ENCODE results near the gene SLC22A17. TPM values are rescaled to one million over a fixed set of nuclear protein-coding genes. Genes with fewer than 3 reads are reported as not detected.

The SLC22A17 gene
- total RNA-seq, 1 donor from 2014 or later = 12.1 TPM

DNA sequence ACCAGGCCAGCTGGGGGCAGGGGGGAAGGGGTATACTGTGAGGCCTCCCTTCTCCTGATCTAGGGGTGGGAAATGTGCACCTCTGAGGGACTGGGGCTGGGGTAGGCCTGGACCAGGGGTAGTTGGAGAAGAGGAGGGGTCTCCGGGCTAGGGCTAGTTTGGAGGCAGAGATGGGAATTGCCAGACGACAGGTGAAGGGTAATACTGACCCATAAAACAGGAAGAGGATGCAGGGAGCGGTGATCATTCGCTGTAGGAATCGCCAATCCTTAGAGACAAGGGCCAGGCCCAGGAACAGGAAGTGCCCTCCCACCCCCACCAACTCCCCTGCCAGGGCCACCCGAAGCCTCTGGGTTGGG lies 4.4 kb downstream of the SLC22A17 start:
- intact Hi-C loops (cut with DNase I) = no loop called here
- peak; percentile 20 for DNase-seq
- TF ChIP-seq, protein P1, sequence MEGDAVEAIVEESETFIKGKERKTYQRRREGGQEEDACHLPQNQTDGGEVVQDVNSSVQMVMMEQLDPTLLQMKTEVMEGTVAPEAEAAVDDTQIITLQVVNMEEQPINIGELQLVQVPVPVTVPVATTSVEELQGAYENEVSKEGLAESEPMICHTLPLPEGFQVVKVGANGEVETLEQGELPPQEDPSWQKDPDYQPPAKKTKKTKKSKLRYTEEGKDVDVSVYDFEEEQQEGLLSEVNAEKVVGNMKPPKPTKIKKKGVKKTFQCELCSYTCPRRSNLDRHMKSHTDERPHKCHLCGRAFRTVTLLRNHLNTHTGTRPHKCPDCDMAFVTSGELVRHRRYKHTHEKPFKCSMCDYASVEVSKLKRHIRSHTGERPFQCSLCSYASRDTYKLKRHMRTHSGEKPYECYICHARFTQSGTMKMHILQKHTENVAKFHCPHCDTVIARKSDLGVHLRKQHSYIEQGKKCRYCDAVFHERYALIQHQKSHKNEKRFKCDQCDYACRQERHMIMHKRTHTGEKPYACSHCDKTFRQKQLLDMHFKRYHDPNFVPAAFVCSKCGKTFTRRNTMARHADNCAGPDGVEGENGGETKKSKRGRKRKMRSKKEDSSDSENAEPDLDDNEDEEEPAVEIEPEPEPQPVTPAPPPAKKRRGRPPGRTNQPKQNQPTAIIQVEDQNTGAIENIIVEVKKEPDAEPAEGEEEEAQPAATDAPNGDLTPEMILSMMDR (IDR thresholded peaks at IDR 0.05) = no peak

DNA sequence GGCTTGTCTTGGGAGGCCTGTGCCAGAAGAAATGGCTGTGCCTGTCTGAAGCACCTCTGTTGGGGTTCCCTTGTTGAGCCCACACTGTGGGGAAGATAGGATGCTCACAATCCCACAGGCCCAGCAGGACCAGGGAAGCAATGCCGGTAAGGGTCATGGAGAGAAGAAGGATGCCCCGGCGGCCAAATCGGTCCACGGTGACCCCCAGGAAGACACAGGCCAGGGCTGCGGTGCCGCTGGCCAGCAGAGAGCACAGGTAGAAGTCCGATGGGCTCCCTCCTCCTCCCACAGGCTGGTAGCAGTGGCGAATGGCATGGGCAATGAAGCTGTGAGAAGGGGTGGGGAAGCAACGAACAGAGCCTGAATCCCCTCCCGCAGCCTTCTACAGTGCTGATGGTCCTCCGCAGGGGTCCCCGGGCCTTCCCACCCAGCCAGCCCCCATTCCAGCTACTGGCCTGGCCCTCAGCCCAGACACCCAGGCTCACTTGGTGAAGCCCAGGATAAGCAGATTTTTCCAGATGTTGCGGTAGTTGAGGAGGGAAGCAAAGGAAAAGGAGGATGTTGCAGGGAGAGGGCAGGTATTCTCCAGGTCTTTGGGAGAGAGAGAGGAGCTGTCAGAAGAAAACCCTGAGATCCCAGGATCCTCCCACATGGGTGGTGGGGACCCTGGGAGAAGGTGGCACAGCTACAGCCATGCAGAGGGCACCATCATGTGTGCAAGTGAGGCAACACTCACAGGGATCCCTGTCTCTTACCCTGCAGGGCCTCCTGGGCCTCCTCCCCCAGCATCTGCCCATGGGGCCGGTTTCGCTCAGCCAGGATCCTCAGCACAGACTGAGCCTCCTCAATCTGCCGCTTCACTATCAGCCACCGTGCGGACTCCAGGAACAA lies 5.0 kb downstream of the SLC22A17 start:
- ATAC-seq = no peak
- no peaks in the 10 kb centered on the region for H3K9me3 ChIP-seq
- TF ChIP-seq, protein P1 (IDR thresholded peaks at IDR 0.05) = no peak
- H3K4me3 ChIP-seq = no peak overlapping the region
- DNase-seq = no peak
- intact Hi-C loops (cut with DNase I) = no loop called here
- no peak overlapping the region for H3K27ac ChIP-seq
- H3K27me3 ChIP-seq = peaks cover 18% of the 10 kb centered on the region
- no peaks in the 10 kb centered on the region for H3K36me3 ChIP-seq
- H3K4me1 ChIP-seq = peaks cover 7% of the 10 kb centered on the region

More for the DNA sequence above, 4.4 kb downstream of the SLC22A17 start:
- no peak for ATAC-seq
- H3K27me3 ChIP-seq = peaks cover 24% of the 10 kb centered on the region
- peaks cover 7% of the 10 kb centered on the region for H3K4me1 ChIP-seq
- no peaks in the 10 kb centered on the region for H3K9me3 ChIP-seq
- H3K27ac ChIP-seq = no peak overlapping the region
- no peak overlapping the region for H3K4me3 ChIP-seq
- H3K36me3 ChIP-seq = no peaks in the 10 kb centered on the region

DNA sequence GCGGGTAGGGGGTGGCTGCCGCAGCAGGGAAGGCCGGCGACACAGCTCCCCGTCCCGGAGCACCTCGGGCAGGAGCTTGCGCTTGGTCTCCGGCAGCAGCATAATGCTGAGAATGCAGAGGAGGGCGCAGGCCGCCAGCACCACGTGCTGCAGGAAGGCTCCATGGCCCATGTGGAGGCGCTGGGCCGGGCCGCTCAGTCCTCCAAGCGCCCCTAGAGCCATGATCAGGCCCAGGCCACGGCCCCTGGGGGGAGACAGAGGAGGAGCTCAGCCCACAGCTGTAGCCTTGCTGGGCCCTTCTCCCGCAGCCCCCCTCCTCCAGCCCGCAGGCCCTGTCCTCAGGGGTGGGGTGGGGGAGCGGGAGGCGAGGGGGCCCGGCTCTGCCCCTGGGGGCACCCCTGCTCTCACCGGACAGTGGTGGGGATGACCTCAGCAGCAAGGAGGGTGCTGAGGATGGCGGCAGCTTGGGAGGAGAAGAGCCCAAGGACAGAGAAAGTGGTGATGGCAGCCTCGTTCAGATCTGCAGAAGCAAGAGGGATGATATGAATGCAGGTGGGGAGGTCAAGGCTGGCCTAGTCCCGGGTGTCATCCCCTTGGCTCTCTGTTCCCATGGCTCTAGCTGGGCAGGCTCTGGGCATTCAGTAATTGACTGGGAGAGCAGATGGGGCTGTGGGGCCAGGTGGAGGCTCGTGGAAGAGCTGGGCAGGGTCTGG lies 5.8 kb downstream of the SLC22A17 start:
- TF ChIP-seq, protein P1 (IDR thresholded peaks at IDR 0.05) = no peak
- Histone ChIP-seq H3K9me3 (no peaks in the 10 kb centered on the region), H3K27ac (no peak overlapping the region), H3K4me3 (no peak overlapping the region), H3K36me3 (no peaks in the 10 kb centered on the region), H3K27me3 (peaks cover 12% of the 10 kb centered on the region), H3K4me1 (peaks cover 4% of the 10 kb centered on the region)
- DNase-seq = no peak
- intact Hi-C loops (cut with DNase I) = no loop called here
- ATAC-seq = peak; percentile 6

DNA sequence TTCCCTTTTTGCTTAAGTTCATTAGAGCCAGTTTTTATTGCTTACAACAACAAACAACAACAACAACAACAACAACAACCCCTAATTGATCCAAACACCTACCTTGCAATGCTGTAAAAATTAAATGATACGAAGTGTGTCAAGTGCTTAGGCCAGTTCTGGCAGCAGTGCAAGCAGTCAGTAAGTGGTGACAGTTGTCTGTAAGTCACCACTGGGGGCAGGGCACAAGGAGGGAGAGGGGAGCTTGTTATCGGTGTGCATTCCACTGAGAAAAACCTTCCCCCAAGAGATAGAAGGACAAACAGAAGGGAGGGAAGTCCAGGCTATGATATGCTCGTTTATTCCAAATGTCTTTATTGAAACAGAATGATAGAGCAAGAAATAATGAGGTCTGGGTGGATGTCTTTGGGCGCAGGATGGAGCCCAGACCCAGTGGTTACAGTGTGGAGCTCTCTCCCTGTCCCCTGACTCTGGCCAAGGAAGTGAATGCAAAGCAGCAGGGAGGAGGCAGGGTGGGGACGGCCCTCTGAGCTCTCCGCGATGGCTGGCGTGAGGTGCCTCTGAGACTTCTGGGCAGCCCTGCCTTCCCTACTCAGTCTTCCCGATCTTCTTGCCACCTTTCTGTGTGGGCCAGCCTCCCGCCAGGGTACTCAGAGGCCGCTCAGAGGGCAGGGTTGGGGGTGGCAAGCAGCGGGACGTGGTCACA lies 6.5 kb downstream of the SLC22A17 start:
- TF ChIP-seq, protein P1 (IDR thresholded peaks at IDR 0.05) = no peak
- H3K4me3 ChIP-seq = no peak overlapping the region
- no peaks in the 10 kb centered on the region for H3K9me3 ChIP-seq
- DNase-seq (no peak), ATAC-seq (peak; percentile 20)
- no peaks in the 10 kb centered on the region for H3K4me1 ChIP-seq
- H3K27ac ChIP-seq = no peak overlapping the region
- intact Hi-C loops (cut with DNase I) = no loop called here
- peaks cover 5% of the 10 kb centered on the region for H3K27me3 ChIP-seq
- H3K36me3 ChIP-seq = no peaks in the 10 kb centered on the region

DNA sequence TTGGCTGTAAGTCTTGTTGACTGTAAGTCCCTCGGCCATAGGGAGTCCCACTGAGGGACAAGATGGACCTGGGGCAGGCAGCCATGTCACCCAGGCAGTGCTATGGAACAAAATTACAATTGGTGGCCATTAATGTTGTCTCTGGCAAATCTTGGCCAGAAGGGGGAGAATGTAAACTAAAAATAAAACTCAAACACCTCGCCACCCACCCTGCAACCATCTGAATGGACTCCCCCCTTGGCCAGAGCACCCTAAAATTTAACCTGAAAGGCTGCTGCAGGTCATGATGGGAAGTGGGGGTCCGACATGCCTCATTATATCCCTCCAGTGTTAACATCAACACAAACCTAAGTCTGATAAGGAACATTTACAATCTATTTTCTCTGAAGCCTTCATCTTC lies 8.2 kb downstream of the SLC22A17 start:
- ATAC-seq = no peak
- Histone ChIP-seq H3K27ac (no peak overlapping the region), H3K4me3 (no peak overlapping the region), H3K4me1 (no peaks in the 10 kb centered on the region), H3K9me3 (no peaks in the 10 kb centered on the region), H3K36me3 (no peaks in the 10 kb centered on the region), H3K27me3 (peaks cover 4% of the 10 kb centered on the region)
- intact Hi-C loops (cut with DNase I) = no loop called here
- DNase-seq = no peak
- TF ChIP-seq, protein P1 (IDR thresholded peaks at IDR 0.05) = no peak
